Uterus (tissue), 4 donors: ENCODE data around the gene ENHO. TPM values are rescaled to one million over a fixed set of nuclear protein-coding genes. Genes with fewer than 3 reads are reported as not detected.
"Not testable (repeated sequence)": the region's sequence is repeated elsewhere in the genome, so short reads cannot be mapped to it uniquely, and the experiment has no call there.

Experiments used
- DNase-seq, 2 donors: peaks; one replicate each; pipeline ENCODE4 v3.0.0-alpha.2; 2019 to 2020
- H3K27ac ChIP-seq, 2 donors: fragments of 200-600 bp; sonication (generic); 1 replicate in 1 of 2; 2 replicates in 1 of 2; pipeline ENCODE4 v1.5.1; 2016 to 2018
- H3K27me3 ChIP-seq, 2 donors: fragments of 200-600 bp; sonication (generic); one replicate each; pipeline ENCODE4 v1.5.1; 2018 to 2019; ENCODE audit warnings: control low read depth in 1 of 2
- H3K36me3 ChIP-seq, 2 donors: fragments of 200-600 bp; sonication (generic); one replicate each; pipeline ENCODE4 v1.5.1; 2019; ENCODE audit warnings: control low read depth in 1 of 2
- H3K4me1 ChIP-seq, 2 donors: fragments of 200-600 bp; sonication (generic); one replicate each; pipeline ENCODE4 v1.5.1; 2018 to 2019; ENCODE audit warnings: control low read depth in 1 of 2
- H3K4me3 ChIP-seq, 2 donors: fragments of 200-600 bp; sonication (generic); 1 replicate in 1 of 2; 2 replicates in 1 of 2; pipeline ENCODE4 v1.5.1; 2018 to 2019; ENCODE audit warnings: mild to moderate bottlenecking in 1 of 2
- H3K9me3 ChIP-seq, 2 donors: fragments of 200-600 bp; sonication (generic); one replicate each; pipeline ENCODE4 v1.5.1; 2019; ENCODE audit warnings: control low read depth in 1 of 2
- CTCF ChIP-seq, 4 experiments: fragments of 200-600 bp in 2 of 4; fragments of 450-650 bp in 2 of 4; sonication (generic) in 2 of 4; IDR thresholded peaks; one replicate each; pipeline ENCODE4 v1.5.1; 2016 to 2019; ENCODE audit warnings: antibody characterized with exemption in 4 of 4, mild to moderate bottlenecking in 2 of 4, moderate library complexity in 1 of 4
- POLR2A ChIP-seq, 2 donors: fragments of 450-650 bp; IDR thresholded peaks; one replicate each; pipeline ENCODE4 v1.6.1; 2016; ENCODE audit warnings: antibody characterized with exemption in 2 of 2, mild to moderate bottlenecking in 1 of 2, moderate library complexity in 1 of 2
- intact Hi-C: fragments of 100-400 bp; cut with DNase I; formaldehyde crosslinking; loops from one replicate; pipeline ENCODE4 v1.15.1; 2023; ENCODE audit warnings: low total_unique reads
- total RNA-seq, 4 donors: library from RNA; depleted of rRNA in 3 of 4; stranded (reverse); fragments of >200 nt in 3 of 4; gene quantifications; one replicate each; pipeline versions ENCODE4 v1.1.0 to v1.2.4, GENCODE V29; 2014 to 2023
- donor health status: DM: yes; HTN: yes; CAD: no.

Gene ENHO
- total RNA-seq, 4 donors from 2014 or later, result 2.2 TPM; not detected in 3

- no peak overlapping the region for H3K4me3 ChIP-seq
- DNase-seq, result no peak
- intact Hi-C loops, result no loop called here
- no peaks in the 10 kb centered on the region for H3K9me3 ChIP-seq
- H3K36me3 ChIP-seq, result no peaks in the 10 kb centered on the region
- H3K27ac ChIP-seq, result no peak overlapping the region
- H3K4me1 ChIP-seq, result no peaks in the 10 kb centered on the region
- TF ChIP-seq POLR2A (IDR thresholded peaks at IDR 0.05), result no peak
- no peaks in the 10 kb centered on the region for H3K27me3 ChIP-seq
Measured at GRCh38 chr9:34490360-34490759, 32.4 kb downstream of the ENHO start.

GRCh38 chr9:34486572-34486971 is 36.2 kb downstream of the ENHO start:
- no peaks in the 10 kb centered on the region for H3K36me3 ChIP-seq
- H3K27me3 ChIP-seq, result no peaks in the 10 kb centered on the region
- no peaks in the 10 kb centered on the region for H3K4me1 ChIP-seq
- intact Hi-C loops, result no loop called here
- no peak for DNase-seq
- TF ChIP-seq CTCF (IDR thresholded peaks at IDR 0.05), result no peak
- TF ChIP-seq POLR2A (IDR thresholded peaks at IDR 0.05), result no peak
- H3K27ac ChIP-seq, result no peak overlapping the region
- no peak overlapping the region for H3K4me3 ChIP-seq
- H3K9me3 ChIP-seq, result no peaks in the 10 kb centered on the region

GRCh38 chr9:34485822-34486221 is 37.0 kb downstream of the ENHO start:
- H3K9me3 ChIP-seq, result no peaks in the 10 kb centered on the region
- TF ChIP-seq POLR2A (IDR thresholded peaks at IDR 0.05) (no peak), CTCF (IDR thresholded peaks at IDR 0.05) (no peak)
- intact Hi-C loops, result no loop called here
- no peaks in the 10 kb centered on the region for H3K4me1 ChIP-seq
- H3K36me3 ChIP-seq, result no peaks in the 10 kb centered on the region
- no peak for DNase-seq
- H3K27ac ChIP-seq, result no peak overlapping the region
- no peak overlapping the region for H3K4me3 ChIP-seq
- no peaks in the 10 kb centered on the region for H3K27me3 ChIP-seq

GRCh38 chr9:34484678-34485077 is 38.1 kb downstream of the ENHO start:
- DNase-seq, result no peak
- H3K27ac ChIP-seq, result no peak overlapping the region
- H3K36me3 ChIP-seq, result no peaks in the 10 kb centered on the region

GRCh38 chr9:34482746-34483145 is 40.0 kb downstream of the ENHO start:
- H3K27ac ChIP-seq, H3K27me3 ChIP-seq, H3K4me3 ChIP-seq, H3K4me1 ChIP-seq, H3K36me3 ChIP-seq, H3K9me3 ChIP-seq, intact Hi-C loops, DNase-seq: not testable (repeated sequence)

More at GRCh38 chr9:34484678-34485077, 38.1 kb downstream of the ENHO start:
- Histone ChIP-seq H3K4me3 (no peak overlapping the region), H3K9me3 (no peaks in the 10 kb centered on the region), H3K27me3 (no peaks in the 10 kb centered on the region), H3K4me1 (no peaks in the 10 kb centered on the region)
- TF ChIP-seq POLR2A (IDR thresholded peaks at IDR 0.05), result no peak
- TF ChIP-seq CTCF (IDR thresholded peaks at IDR 0.05), result no peak
- intact Hi-C loops, result no loop called here

GRCh38 chr9:34481620-34482019 is 41.2 kb downstream of the ENHO start:
- DNase-seq, H3K4me3 ChIP-seq, H3K9me3 ChIP-seq, H3K27ac ChIP-seq, intact Hi-C loops, H3K27me3 ChIP-seq, H3K36me3 ChIP-seq, H3K4me1 ChIP-seq: not testable (repeated sequence)

GRCh38 chr9:34479431-34479866 is 43.3 kb downstream of the ENHO start:
- H3K27ac ChIP-seq, result no peak overlapping the region
- no peaks in the 10 kb centered on the region for H3K4me1 ChIP-seq
- no peak for DNase-seq
- intact Hi-C loops, result no loop called here
- no peak overlapping the region for H3K4me3 ChIP-seq
- no peaks in the 10 kb centered on the region for H3K36me3 ChIP-seq
- no peaks in the 10 kb centered on the region for H3K9me3 ChIP-seq
- no peaks in the 10 kb centered on the region for H3K27me3 ChIP-seq
- TF ChIP-seq POLR2A (IDR thresholded peaks at IDR 0.05) (no peak), CTCF (IDR thresholded peaks at IDR 0.05) (no peak)
